Spleen (tissue), 13 donors: ENCODE measurements around the gene MIS18BP1. TPM values are rescaled to one million over a fixed set of nuclear protein-coding genes. Genes with fewer than 3 reads are reported as not detected.
"Not testable (repeated sequence)": the region's sequence is repeated elsewhere in the genome, so short reads cannot be mapped to it uniquely, and the experiment has no call there.

Source experiments
- DNase-seq: peaks from one replicate; pipeline ENCODE4 v3.0.0-alpha.2; 2020
- H3K27ac ChIP-seq, 8 donors: fragments of 200-600 bp; sonication (generic) in 7 of 8; 1 replicate in 4 of 8; 2 replicates in 4 of 8; pipeline versions ENCODE4 v1.5.0 to v1.8.0; 2016 to 2021; ENCODE audit warnings: inconsistent platforms in 4 of 8, mild to moderate bottlenecking in 4 of 8, moderate library complexity in 1 of 8
- H3K27me3 ChIP-seq, 7 donors: fragments of 200-600 bp; sonication (generic) in 6 of 7; replicated peaks in 1 of 7; 1 replicate in 4 of 7; 2 replicates in 3 of 7; pipeline versions ENCODE4 v1.5.0 to v1.8.0; 2016 to 2021; ENCODE audit warnings: inconsistent platforms in 3 of 7, mild to moderate bottlenecking in 1 of 7
- H3K36me3 ChIP-seq, 6 donors: fragments of 200-600 bp; sonication (generic) in 5 of 6; 1 replicate in 4 of 6; 2 replicates in 2 of 6; pipeline versions ENCODE4 v1.5.0 to v1.8.0; 2016 to 2021; ENCODE audit warnings: inconsistent platforms in 2 of 6
- H3K4me1 ChIP-seq, 6 donors: fragments of 200-600 bp; sonication (generic) in 5 of 6; 1 replicate in 3 of 6; 2 replicates in 3 of 6; pipeline versions ENCODE4 v1.5.0 to v1.8.0; 2016 to 2021; ENCODE audit warnings: inconsistent platforms in 3 of 6
- H3K4me3 ChIP-seq, 8 donors: fragments of 200-600 bp; sonication (generic) in 7 of 8; 1 replicate in 4 of 8; 2 replicates in 4 of 8; pipeline versions ENCODE4 v1.5.0 to v1.8.0; 2016 to 2021; ENCODE audit warnings: inconsistent platforms in 4 of 8, mild to moderate bottlenecking in 4 of 8, moderate library complexity in 2 of 8
- H3K9me3 ChIP-seq, 8 donors: fragments of 200-600 bp; sonication (generic) in 7 of 8; 1 replicate in 4 of 8; 2 replicates in 4 of 8; pipeline versions ENCODE4 v1.5.0 to v1.8.0; 2016 to 2021; ENCODE audit warnings: inconsistent platforms in 4 of 8
- POLR2A ChIP-seq, 3 donors: fragments of 450-650 bp; IDR thresholded peaks; one replicate each; pipeline ENCODE4 v1.5.1; 2017; ENCODE audit warnings: antibody characterized with exemption in 3 of 3, mild to moderate bottlenecking in 1 of 3
- POLR2AphosphoS5 ChIP-seq, 3 donors: sonication (generic); formaldehyde crosslinking; IDR thresholded peaks; one replicate each; pipeline ENCODE4 v1.5.1; 2017; ENCODE audit warnings: antibody characterized with exemption in 3 of 3
- WGBS, 5 donors: extraction: QIAGEN DNeasy Blood & Tissue Kit in 3 of 5; methylation state at CpG; one replicate each; pipeline versions ENCODE4 v1.1.5 to v1.1.7; 2013 to 2018; 5-methylcytosine and 5-hydroxymethylcytosine counted together
- intact Hi-C: fragments of 100-400 bp; cut with DNase I; formaldehyde crosslinking; loops from one replicate; pipeline ENCODE4 v1.15.0; 2023; ENCODE audit warnings: low total_unique reads
- long read RNA-seq, 2 donors: transcript quantifications; one replicate each; lab custom pipeline, GENCODE V29; 2026
- polyA plus RNA-seq, 3 donors: library from polyadenylated mRNA; stranded (reverse); fragments of 200-250 nt; gene quantifications; one replicate each; pipeline ENCODE4 v1.2.1, GENCODE V29; 2013
- total RNA-seq, 7 donors: library from RNA; depleted of rRNA in 3 of 7; stranded (reverse); fragments of >200 nt in 3 of 7; fragmentation: NEBNext Ultra II Directional in 4 of 7; extraction: Animal tissue kit (Norgen Biotek cat#: 25700) in 4 of 7; gene quantifications; one replicate each; pipeline versions ENCODE4 v1.1.0 to v1.2.1, GENCODE V29; 2016 to 2021
- TF ChIP-seq, protein P1 (sequence below), 11 experiments: fragments of 200-600 bp in 7 of 11; fragments of 450-650 bp in 4 of 11; sonication (generic) in 4 of 11; IDR thresholded peaks in 8 of 11; conservative IDR thresholded peaks in 3 of 11; 1 replicate in 7 of 11; 2 replicates in 4 of 11; pipeline versions ENCODE4 v1.4.0 to v1.8.0; 2016 to 2021; ENCODE audit warnings: antibody characterized with exemption in 11 of 11, inconsistent platforms in 4 of 11, mild to moderate bottlenecking in 1 of 11
- donor health status: healthy with polysubstance abuse.
- donor health status: DM: no; HTN: no; CAD: no; lungs with moderate emphysema.
- donor health status: DM: no; HTN: no; CAD: no.
- donor health status: Bipolar disorder and iron deficiency.
- donor health status: healthy.
- donor health status: DM: no; HTN: no; CAD: no.
- donor health status: DM: yes; HTN: yes; CAD: no.

Gene MIS18BP1
- total RNA-seq, result 10 to 100 TPM; 34.2 to 86.3 (median 48.4) TPM
- 10 to 100 TPM; 12.8 to 14.3 (median 14.3) TPM for polyA plus RNA-seq
- long read RNA-seq, donor 1, transcript MIS18BP1-206 (3 exons, 793 nt), result major isoform, 5 of 5 reads
- long read RNA-seq, donor 1, partial matches to known transcripts, result 0 of 5 reads
- long read RNA-seq, donor 1, other reads (novel, unspliced or antisense), result 0 of 5 reads
- long read RNA-seq, donor 2, full-length matches to known transcripts, result 7 of 12 reads
- long read RNA-seq, donor 2, partial matches to known transcripts, result 5 of 12 reads
- long read RNA-seq, donor 2, other reads (novel, unspliced or antisense), result 0 of 12 reads

DNA sequence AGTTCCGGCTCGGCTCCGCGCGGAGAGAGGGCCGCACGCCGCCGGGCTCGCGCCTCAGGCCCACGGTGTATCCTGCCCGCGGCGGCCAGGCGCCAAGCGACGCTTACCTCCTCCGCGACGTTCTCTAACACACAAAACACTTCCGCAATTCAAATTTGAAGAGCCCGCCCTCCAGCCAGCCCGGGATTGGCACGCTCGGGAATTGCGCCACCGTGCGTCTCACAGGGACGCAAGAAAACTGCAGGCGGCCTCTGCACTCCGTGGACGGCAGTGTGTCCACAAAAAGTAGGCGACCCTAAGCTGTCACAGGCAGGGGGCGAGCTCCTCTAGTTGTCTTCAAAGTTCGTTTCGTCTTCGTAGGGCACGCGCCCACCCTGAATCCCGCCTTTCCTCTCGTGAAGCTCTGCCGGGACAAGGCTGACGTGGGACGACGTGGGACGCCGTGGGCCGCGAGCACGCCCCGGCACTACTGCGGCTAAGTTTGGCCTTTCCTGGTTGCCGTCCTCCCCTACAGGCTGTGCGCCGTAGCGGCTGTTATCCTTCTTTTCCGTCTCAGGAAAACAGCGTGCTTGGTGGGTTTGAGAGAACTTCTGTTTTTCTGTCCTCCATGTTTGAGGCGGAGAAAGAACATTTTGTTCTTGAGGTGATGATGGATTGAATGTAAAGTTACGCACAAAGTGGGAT, at the start of gene MIS18BP1:
Gene MIS18BP1 (minus strand): TSS at position 133 of the 684 bp plus-strand sequence. CDS start 5,916 bp downstream, outside the sequence.
- Histone ChIP-seq H3K9me3 (peaks cover 0 to 23% (median 15%) of the 10 kb centered on the region in 8 donors), H3K27me3 (no peaks in the 10 kb centered on the region), H3K36me3 (no peaks in the 10 kb centered on the region), H3K4me3 (peak within 1 kb of the TSS; percentile 64 to 89 (median 79)), H3K27ac (peak within 1 kb of the TSS; percentile 87 to 95 (median 93)), H3K4me1 (peaks cover 3 to 58% (median 50%) of the 10 kb centered on the region in 6 donors)
- intact Hi-C loops, result loop anchor here (5.0 kb wide), 1 partner anchor 121 kb away; the partner anchor contains the start of gene FKBP3
- TF ChIP-seq POLR2A (IDR thresholded peaks at IDR 0.05) (peak; percentile 26 to 84 (median 54)), POLR2AphosphoS5 (IDR thresholded peaks at IDR 0.05) (peak; percentile 87 to 97 (median 96))
- TF ChIP-seq, protein P1, sequence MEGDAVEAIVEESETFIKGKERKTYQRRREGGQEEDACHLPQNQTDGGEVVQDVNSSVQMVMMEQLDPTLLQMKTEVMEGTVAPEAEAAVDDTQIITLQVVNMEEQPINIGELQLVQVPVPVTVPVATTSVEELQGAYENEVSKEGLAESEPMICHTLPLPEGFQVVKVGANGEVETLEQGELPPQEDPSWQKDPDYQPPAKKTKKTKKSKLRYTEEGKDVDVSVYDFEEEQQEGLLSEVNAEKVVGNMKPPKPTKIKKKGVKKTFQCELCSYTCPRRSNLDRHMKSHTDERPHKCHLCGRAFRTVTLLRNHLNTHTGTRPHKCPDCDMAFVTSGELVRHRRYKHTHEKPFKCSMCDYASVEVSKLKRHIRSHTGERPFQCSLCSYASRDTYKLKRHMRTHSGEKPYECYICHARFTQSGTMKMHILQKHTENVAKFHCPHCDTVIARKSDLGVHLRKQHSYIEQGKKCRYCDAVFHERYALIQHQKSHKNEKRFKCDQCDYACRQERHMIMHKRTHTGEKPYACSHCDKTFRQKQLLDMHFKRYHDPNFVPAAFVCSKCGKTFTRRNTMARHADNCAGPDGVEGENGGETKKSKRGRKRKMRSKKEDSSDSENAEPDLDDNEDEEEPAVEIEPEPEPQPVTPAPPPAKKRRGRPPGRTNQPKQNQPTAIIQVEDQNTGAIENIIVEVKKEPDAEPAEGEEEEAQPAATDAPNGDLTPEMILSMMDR (IDR thresholded peaks at IDR 0.05 in 8 of 11, conservative IDR thresholded peaks at IDR 0.05 in 3 of 11), result peak; percentile 75 to 96 (median 87)
- peak; percentile 99 for DNase-seq
- WGBS, 5 donors, result 1 to 4% (median 1%) methylated on average over 46 to 61 of the region's 61 CpGs

DNA sequence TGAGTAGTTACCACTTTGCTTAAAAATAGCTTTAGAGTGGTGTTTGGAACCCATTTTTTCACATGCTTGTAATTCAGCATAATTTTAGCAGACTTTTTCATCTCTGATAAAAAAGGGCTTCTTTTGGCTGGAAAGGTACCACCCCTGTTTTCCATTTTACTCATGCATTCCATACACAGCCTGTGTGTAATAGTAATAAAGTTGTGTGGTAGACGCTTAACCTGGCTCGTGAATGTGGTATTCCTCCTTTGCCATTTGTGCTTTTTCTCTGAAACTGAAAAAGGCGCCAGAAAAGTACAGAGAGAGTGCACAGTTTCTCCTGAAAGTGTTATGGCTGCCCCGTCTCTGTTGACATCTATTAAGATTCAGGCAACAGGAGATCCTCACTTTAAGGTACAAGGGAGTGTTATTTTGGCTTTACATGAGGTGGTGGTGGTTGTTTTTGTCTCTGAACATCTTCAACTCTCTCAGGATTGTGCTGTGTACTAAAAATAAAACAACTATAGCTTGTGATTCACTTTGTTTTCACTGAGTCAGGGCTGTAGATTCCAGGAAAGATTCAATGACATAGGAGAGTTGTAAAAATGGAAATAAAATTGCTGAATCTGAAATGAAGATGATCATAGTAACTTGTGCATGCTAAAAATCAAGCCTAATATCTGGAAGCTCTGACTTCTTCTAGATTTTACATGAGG, 45.6 kb upstream of the MIS18BP1 start:
- Histone ChIP-seq H3K4me3 (no peak overlapping the region), H3K4me1 (no peaks in the 10 kb centered on the region), H3K36me3 (no peaks in the 10 kb centered on the region), H3K27ac (no peak overlapping the region), H3K9me3 (peaks cover 0 to 8% (median 3%) of the 10 kb centered on the region in 8 donors), H3K27me3 (no peaks in the 10 kb centered on the region)
- no peak for DNase-seq
- intact Hi-C loops, result no loop called here
- no peak for TF ChIP-seq POLR2AphosphoS5 (IDR thresholded peaks at IDR 0.05)
- TF ChIP-seq POLR2A (IDR thresholded peaks at IDR 0.05), result no peak
- TF ChIP-seq, protein P1 (IDR thresholded peaks at IDR 0.05 in 8 of 11, conservative IDR thresholded peaks at IDR 0.05 in 3 of 11), result no peak
- WGBS, 5 donors, result 74 to 87% (median 80%) methylated on average over 4 of the region's 4 CpGs

DNA sequence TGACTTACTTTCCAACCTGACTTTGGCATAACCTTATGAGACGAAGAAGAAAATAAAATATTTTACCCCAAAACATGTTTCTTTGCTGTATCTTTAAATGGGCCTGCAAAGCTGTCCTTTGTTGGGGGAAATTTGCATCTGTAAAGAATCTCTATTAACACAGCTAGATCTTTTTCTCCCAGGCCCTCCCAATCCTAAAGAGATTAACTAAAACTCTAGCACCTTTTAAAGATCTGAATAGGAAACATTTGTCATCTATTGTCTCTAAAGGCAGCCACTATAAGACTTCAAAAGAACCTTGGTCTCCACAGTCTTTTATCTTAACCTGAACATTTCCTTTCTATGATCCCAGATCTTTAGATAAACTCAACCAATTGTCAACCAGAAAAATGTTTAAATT, 41.8 kb upstream of the MIS18BP1 start:
- WGBS, 5 donors, result 72 to 86% (median 83%) methylated on average over 1 of the region's 1 CpG

DNA sequence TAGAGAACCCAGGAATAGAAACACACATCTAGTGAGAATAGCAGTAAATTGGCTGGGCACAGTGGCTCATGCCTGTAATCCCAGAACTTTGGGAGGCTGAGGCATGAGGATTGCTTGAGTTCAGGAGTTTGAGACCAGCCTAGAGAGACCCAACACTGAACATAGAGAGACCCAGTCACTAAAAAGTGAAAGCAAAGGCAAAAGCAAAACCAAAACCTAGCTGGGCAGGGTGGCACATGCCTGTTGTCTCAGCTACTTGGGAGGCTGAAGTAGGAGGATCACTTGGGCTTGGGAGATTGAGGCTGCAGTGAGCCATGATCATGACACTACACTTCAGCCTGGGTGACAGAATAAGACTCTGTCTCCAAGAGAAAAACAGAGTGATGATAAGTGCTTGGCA, 37.5 kb upstream of the MIS18BP1 start:
- no peak for TF ChIP-seq POLR2AphosphoS5 (IDR thresholded peaks at IDR 0.05)
- TF ChIP-seq, protein P1 (IDR thresholded peaks at IDR 0.05 in 8 of 11, conservative IDR thresholded peaks at IDR 0.05 in 3 of 11), result no peak

More for the DNA sequence above, 41.8 kb upstream of the MIS18BP1 start:
- H3K27me3 ChIP-seq, H3K36me3 ChIP-seq, DNase-seq, H3K27ac ChIP-seq, H3K4me3 ChIP-seq, H3K9me3 ChIP-seq, intact Hi-C loops, H3K4me1 ChIP-seq: not testable (repeated sequence)

More for the DNA sequence above, 37.5 kb upstream of the MIS18BP1 start:
- no peaks in the 10 kb centered on the region for H3K4me1 ChIP-seq
- H3K27me3 ChIP-seq, result no peaks in the 10 kb centered on the region
- no peak for DNase-seq
- no peaks in the 10 kb centered on the region for H3K36me3 ChIP-seq
- no peak overlapping the region for H3K4me3 ChIP-seq
- no peaks in the 10 kb centered on the region for H3K9me3 ChIP-seq
- H3K27ac ChIP-seq, result no peak overlapping the region
- intact Hi-C loops, result no loop called here
